Mononuclear cell (primary cell): Measurements from ENCODE around the gene SLC26A1. TPM values are rescaled to one million over a fixed set of nuclear protein-coding genes. Genes with fewer than 3 reads are reported as not detected.
"Not testable (repeated sequence)": the region's sequence is repeated elsewhere in the genome, so short reads cannot be mapped to it uniquely, and the experiment has no call there.

Experiments used
- H3K27me3 ChIP-seq: 2 replicates; pipeline ENCODE4 v1.6.0; 2011; ENCODE audit warnings: low read length, control low read depth; ENCODE audit not compliant: insufficient read depth
- H3K4me1 ChIP-seq: 2 replicates; pipeline ENCODE4 v1.5.1; 2011; ENCODE audit warnings: mild to moderate bottlenecking, low read length, control low read depth; ENCODE audit not compliant: insufficient read depth
- H3K4me3 ChIP-seq: 2 replicates; pipeline ENCODE4 v1.5.1; 2011; ENCODE audit warnings: mild to moderate bottlenecking, low read length, moderate library complexity
- H3K9me3 ChIP-seq: 2 replicates; pipeline ENCODE4 v1.5.1; 2011; ENCODE audit warnings: low read depth, mild to moderate bottlenecking, control low read depth, low read length
- total RNA-seq: library from RNA; depleted of rRNA; stranded (reverse); fragments of >200 nt; gene quantifications from one replicate; pipeline ENCODE4 v1.2.3, GENCODE V29; 2012

SLC26A1 gene
- total RNA-seq, 1 donor, result 0.10 TPM

GRCh38 chr4:946103-946450 lies 47.1 kb downstream of the SLC26A1 start:
- H3K4me1 ChIP-seq, result no peaks in the 10 kb centered on the region
- H3K9me3 ChIP-seq, result no peaks in the 10 kb centered on the region
- H3K4me3 ChIP-seq, result no peak overlapping the region
- H3K27me3 ChIP-seq, result no peaks in the 10 kb centered on the region

- H3K27me3 ChIP-seq, result no peaks in the 10 kb centered on the region
- no peak overlapping the region for H3K4me3 ChIP-seq
- H3K9me3 ChIP-seq, result no peaks in the 10 kb centered on the region
- no peaks in the 10 kb centered on the region for H3K4me1 ChIP-seq
Observed at GRCh38 chr4:945274-946102, 47.7 kb downstream of the SLC26A1 start.

- H3K4me1 ChIP-seq, result peaks cover 24% of the 10 kb centered on the region
Observed at GRCh38 chr4:939508-939907, 53.7 kb downstream of the SLC26A1 start.

More at GRCh38 chr4:939508-939907, 53.7 kb downstream of the SLC26A1 start:
- not testable (repeated sequence) for H3K9me3 ChIP-seq, H3K27me3 ChIP-seq, H3K4me3 ChIP-seq

Other genes with a start within 250 kb of the SLC26A1 start
- 0.10 TPM for gene CPLX1, start 167.3 kb downstream of the SLC26A1 start, total RNA-seq
- gene GAK, start 61.1 kb downstream of the SLC26A1 start, total RNA-seq, result 62.2 TPM
- 15.4 TPM for gene TMEM175, start 60.9 kb downstream of the SLC26A1 start, total RNA-seq
- gene DGKQ, start 19.8 kb downstream of the SLC26A1 start, total RNA-seq, result 10.8 TPM
- 8.5 TPM for gene IDUA, start 6.4 kb downstream of the SLC26A1 start, total RNA-seq
- gene FGFRL1, start 18.2 kb upstream of the SLC26A1 start, total RNA-seq, result 5.8 TPM
- gene RNF212, start 120.2 kb upstream of the SLC26A1 start, total RNA-seq, result 3.1 TPM
- gene SPON2, start 179.2 kb upstream of the SLC26A1 start, total RNA-seq, result 25.5 TPM